GM12872 (cell line): ENCODE measurements around the gene TNFAIP8L2.

ENCODE experiments used
- CTCF ChIP-seq: IDR thresholded peaks from 3 replicates; pipeline ENCODE4 v1.5.1; 2011; ENCODE audit warnings: low read depth, mild to moderate bottlenecking, low read length, moderate library complexity; ENCODE audit not compliant: insufficient read depth

Gene TNFAIP8L2

GRCh38 chr1:151131701-151132334 lies 24.6 kb upstream of the TNFAIP8L2 start:
- TF ChIP-seq CTCF = no peak

GRCh38 chr1:151132335-151133017 lies 24.0 kb upstream of the TNFAIP8L2 start:
- no peak for TF ChIP-seq CTCF

GRCh38 chr1:151133018-151133806 lies 23.2 kb upstream of the TNFAIP8L2 start:
- no peak for TF ChIP-seq CTCF

- TF ChIP-seq CTCF = no peak
Observed at GRCh38 chr1:151134396-151134795, 22.1 kb upstream of the TNFAIP8L2 start.

GRCh38 chr1:151134991-151135390 lies 21.5 kb upstream of the TNFAIP8L2 start:
- no peak for TF ChIP-seq CTCF

- TF ChIP-seq CTCF = 0 out of 3 replicates have a peak, but pooled peaks have one; percentile 23
Observed at GRCh38 chr1:151135433-151136385, 20.7 kb upstream of the TNFAIP8L2 start.
